Adrenal gland (tissue), 5 donors: ENCODE measurements around the gene TFPI2.

Source experiments
- CTCF ChIP-seq, 6 experiments: fragments of 450-650 bp in 4 of 6; fragments of 200-600 bp in 2 of 6; sonication (generic) in 1 of 6; IDR thresholded peaks; 1 replicate in 5 of 6; 2 replicates in 1 of 6; pipeline versions ENCODE4 v1.5.1 to v1.8.0; 2016 to 2021; ENCODE audit warnings: antibody characterized with exemption in 6 of 6, mild to moderate bottlenecking in 2 of 6, moderate library complexity in 1 of 6
- POLR2A ChIP-seq, 2 donors: fragments of 450-650 bp; IDR thresholded peaks; one replicate each; pipeline ENCODE4 v1.6.1; 2017; ENCODE audit warnings: antibody characterized with exemption in 2 of 2, mild to moderate bottlenecking in 2 of 2, moderate library complexity in 1 of 2
- donor health status: DM: no; HTN: no; CAD: no.

- TF ChIP-seq CTCF (IDR thresholded peaks at IDR 0.05) (no peak), POLR2A (IDR thresholded peaks at IDR 0.05) (no peak)
Observed at GRCh38 chr7:93923942-93924341, 33.4 kb upstream of the TFPI2 start.
